HG03060 (cell line): ENCODE data around the gene KRT17.
A peak's percentile ranks its signal among the peaks of the same experiment; 100 is the strongest.

Experiments used
- ATAC-seq: cut with Tn5 transposase; IDR thresholded peaks from one replicate; pipeline ENCODE4 v1.9.1; 2021; ENCODE audit warnings: low read depth, moderate number of reproducible peaks; ENCODE audit not compliant: unreplicated experiment

The KRT17 gene

GRCh38 chr17:41624208-41625101 is at the start of gene KRT17:
KRT17 (minus strand) TSS chr17:41624575; CDS start chr17:41624509, 66 bp downstream.
- no peak for ATAC-seq

GRCh38 chr17:41672153-41672552 is 47.8 kb upstream of the KRT17 start:
- no peak for ATAC-seq

- ATAC-seq, result no peak
These were observed 43.1 kb upstream of the KRT17 start for GRCh38 chr17:41667280-41668041.

GRCh38 chr17:41666708-41667279 is 42.4 kb upstream of the KRT17 start:
- peak; percentile 37 for ATAC-seq

GRCh38 chr17:41666237-41666641 is 41.9 kb upstream of the KRT17 start:
- ATAC-seq, result no peak

GRCh38 chr17:41665566-41666236 is 41.3 kb upstream of the KRT17 start:
- no peak for ATAC-seq

GRCh38 chr17:41664587-41665565 is 40.5 kb upstream of the KRT17 start:
- no peak for ATAC-seq

GRCh38 chr17:41664172-41664457 is 39.7 kb upstream of the KRT17 start:
- no peak for ATAC-seq

- no peak for ATAC-seq
These were observed 39.2 kb upstream of the KRT17 start for GRCh38 chr17:41663451-41664171.

- no peak for ATAC-seq
These were observed 35.9 kb upstream of the KRT17 start for GRCh38 chr17:41660221-41660711.

- ATAC-seq, result no peak
These were observed 35.2 kb upstream of the KRT17 start for GRCh38 chr17:41659427-41660212.

GRCh38 chr17:41658846-41659245 is 34.5 kb upstream of the KRT17 start:
- ATAC-seq, result no peak

- no peak for ATAC-seq
These were observed 33.6 kb upstream of the KRT17 start for GRCh38 chr17:41657936-41658335.

- no peak for ATAC-seq
These were observed 32.9 kb upstream of the KRT17 start for GRCh38 chr17:41657176-41657754.

GRCh38 chr17:41656249-41657023 is 32.1 kb upstream of the KRT17 start:
- ATAC-seq, result no peak

GRCh38 chr17:41655611-41656111 is 31.3 kb upstream of the KRT17 start:
- ATAC-seq, result no peak
